ENCODE data around the gene PEX14. TPM values are rescaled to one million over a fixed set of nuclear protein-coding genes. Genes with fewer than 3 reads are reported as not detected.

PEX14 gene
- total RNA-seq, 1 donor from 2014 or later, result 17.4 TPM

- Mint-ChIP-seq H3K27me3 (ENCODE audit: low read depth) (no peaks in the 10 kb centered on the region), H3K27ac (ENCODE audit: unreplicated experiment) (no peak overlapping the region), H3K9me3 (ENCODE audit: low read depth) (peaks cover 15% of the 10 kb centered on the region), H3K36me3 (ENCODE audit: low read depth) (peaks cover 5% of the 10 kb centered on the region), H3K4me1 (ENCODE audit: low read depth) (peaks cover 4% of the 10 kb centered on the region), H3K4me3 (ENCODE audit: unreplicated experiment) (no peak overlapping the region)
- no peak for DNase-seq (ENCODE audit: low spot score)
- no peak for TF ChIP-seq CTCF (IDR thresholded peaks at IDR 0.05)
Observed at GRCh38 chr1:10589074-10589473, 114.3 kb downstream of the PEX14 start.

- H3K4me1 Mint-ChIP-seq (ENCODE audit: low read depth), result peaks cover 3% of the 10 kb centered on the region
- no peak for DNase-seq (ENCODE audit: low spot score)
- no peaks in the 10 kb centered on the region for H3K36me3 Mint-ChIP-seq (ENCODE audit: low read depth)
- H3K9me3 Mint-ChIP-seq (ENCODE audit: low read depth), result peaks cover 3% of the 10 kb centered on the region
- no peak overlapping the region for H3K4me3 Mint-ChIP-seq (ENCODE audit: unreplicated experiment)
- no peak for TF ChIP-seq CTCF (IDR thresholded peaks at IDR 0.05)
- no peak overlapping the region for H3K27ac Mint-ChIP-seq (ENCODE audit: unreplicated experiment)
- H3K27me3 Mint-ChIP-seq (ENCODE audit: low read depth), result no peaks in the 10 kb centered on the region
Observed at GRCh38 chr1:10591010-10591409, 116.3 kb downstream of the PEX14 start.

GRCh38 chr1:10592373-10592772, 117.6 kb downstream of the PEX14 start:
- no peak for TF ChIP-seq CTCF (IDR thresholded peaks at IDR 0.05)
- DNase-seq (ENCODE audit: low spot score), result no peak
- peaks cover 5% of the 10 kb centered on the region for H3K4me1 Mint-ChIP-seq (ENCODE audit: low read depth)
- no peaks in the 10 kb centered on the region for H3K36me3 Mint-ChIP-seq (ENCODE audit: low read depth)
- H3K9me3 Mint-ChIP-seq (ENCODE audit: low read depth), result no peaks in the 10 kb centered on the region
- no peaks in the 10 kb centered on the region for H3K27me3 Mint-ChIP-seq (ENCODE audit: low read depth)
- no peak overlapping the region for H3K4me3 Mint-ChIP-seq (ENCODE audit: unreplicated experiment)
- H3K27ac Mint-ChIP-seq (ENCODE audit: unreplicated experiment), result no peak overlapping the region

- Mint-ChIP-seq H3K27ac (ENCODE audit: unreplicated experiment) (no peak overlapping the region), H3K9me3 (ENCODE audit: low read depth) (no peaks in the 10 kb centered on the region), H3K36me3 (ENCODE audit: low read depth) (no peaks in the 10 kb centered on the region), H3K4me3 (ENCODE audit: unreplicated experiment) (no peak overlapping the region), H3K27me3 (ENCODE audit: low read depth) (no peaks in the 10 kb centered on the region), H3K4me1 (ENCODE audit: low read depth) (peaks cover 12% of the 10 kb centered on the region)
- TF ChIP-seq CTCF (IDR thresholded peaks at IDR 0.05), result no peak
- no peak for DNase-seq (ENCODE audit: low spot score)
Observed at GRCh38 chr1:10593750-10594149, 119.0 kb downstream of the PEX14 start.

GRCh38 chr1:10594595-10595223, 120.0 kb downstream of the PEX14 start:
- H3K27me3 Mint-ChIP-seq (ENCODE audit: low read depth), result no peaks in the 10 kb centered on the region
- H3K9me3 Mint-ChIP-seq (ENCODE audit: low read depth), result no peaks in the 10 kb centered on the region
- H3K36me3 Mint-ChIP-seq (ENCODE audit: low read depth), result no peaks in the 10 kb centered on the region
- TF ChIP-seq CTCF (IDR thresholded peaks at IDR 0.05), result no peak
- H3K4me3 Mint-ChIP-seq (ENCODE audit: unreplicated experiment), result no peak overlapping the region
- DNase-seq (ENCODE audit: low spot score), result no peak
- peaks cover 22% of the 10 kb centered on the region for H3K4me1 Mint-ChIP-seq (ENCODE audit: low read depth)
- no peak overlapping the region for H3K27ac Mint-ChIP-seq (ENCODE audit: unreplicated experiment)

Data from chondrocyte (in vitro differentiated cells).